K562 (cell line): ENCODE measurements around the gene FAM168B. TPM values are rescaled to one million over a fixed set of nuclear protein-coding genes. Genes with fewer than 3 reads are reported as not detected.
A peak's percentile ranks its signal among the peaks of the same experiment; 100 is the strongest.

Experiments used
- CHCHD3 ChIP-seq: fragments of 250-450 bp; sonication (Bioruptor Pico); IDR thresholded peaks from 2 replicates; pipeline ENCODE4 v2.1.2; 2022; ENCODE audit warnings: mild to moderate bottlenecking
- CHD4 ChIP-seq: fragments of 200-600 bp; sonication (generic); IDR thresholded peaks from 3 replicates; pipeline ENCODE4 v1.6.1; 2012; ENCODE audit warnings: low read depth, mild to moderate bottlenecking, mixed read lengths, low read length, inconsistent platforms; ENCODE audit not compliant: insufficient read depth, insufficient replicate concordance, poor library complexity, severe bottlenecking
- KAT2B ChIP-seq: IDR thresholded peaks from one replicate; pipeline ENCODE4 v1.6.1; 2012; ENCODE audit warnings: low read depth, mild to moderate bottlenecking, control low read depth, inconsistent platforms, low read length, moderate library complexity
- MED1 ChIP-seq: sonication (generic); formaldehyde crosslinking; IDR thresholded peaks from 2 replicates; pipeline ENCODE4 v1.8.1; 2023; ENCODE audit warnings: missing genetic modification reagents, borderline replicate concordance
- MEF2D ChIP-seq: conservative IDR thresholded peaks from 2 replicates; pipeline ENCODE4 v1.6.1; 2016; ENCODE audit warnings: low read depth, missing genetic modification characterization, missing compliant biosample characterization
- NFIC ChIP-seq: fragments of 450-650 bp; IDR thresholded peaks from 2 replicates; pipeline ENCODE4 v1.6.1; 2017; ENCODE audit warnings: mild to moderate bottlenecking, inconsistent platforms
- RBM17 ChIP-seq: fragments of 200-400 bp; formaldehyde crosslinking; IDR thresholded peaks from 2 replicates; pipeline ENCODE4 v1.6.1; 2017; ENCODE audit warnings: low read depth, mild to moderate bottlenecking, low read length, borderline replicate concordance
- SMAD1 ChIP-seq: fragments of 150-350 bp; IDR thresholded peaks from 2 replicates; pipeline ENCODE4 v1.6.1; 2014; ENCODE audit warnings: low read length, low read depth; ENCODE audit not compliant: partially characterized antibody
- SRSF7 ChIP-seq: fragments of 200-400 bp; formaldehyde crosslinking; optimal IDR thresholded peaks from 2 replicates; pipeline ENCODE3; 2017; ENCODE audit warnings: mild to moderate bottlenecking, low read depth, low read length
- STAT5B ChIP-seq: fragments of 250-450 bp; sonication (Bioruptor Pico); IDR thresholded peaks from 2 replicates; pipeline ENCODE4 v1.8.0; 2021; ENCODE audit warnings: mild to moderate bottlenecking, inconsistent platforms
- ZBTB7A ChIP-seq: IDR thresholded peaks from 2 replicates; pipeline ENCODE4 v1.6.1; 2011; ENCODE audit warnings: low read depth, mild to moderate bottlenecking, low read length, moderate library complexity, borderline replicate concordance; ENCODE audit not compliant: control insufficient read depth
- ZNF23 ChIP-seq: fragments of 250-450 bp; sonication (Bioruptor Pico); IDR thresholded peaks from 2 replicates; pipeline ENCODE4 v1.4.0; 2020; ENCODE audit warnings: mild to moderate bottlenecking
- polyA plus RNA-seq, 8 experiments: library from polyadenylated mRNA; depleted of rRNA in 4 of 8; stranded (reverse) in 5 of 8; unstranded in 3 of 8; fragments of >200 nt; fragmentation: Nextera tagmentation in 2 of 8; fragmentation: Illumina TruSeq in 1 of 8; extraction: Ambion mirVana in 2 of 8; extraction: Trizol in 1 of 8; gene quantifications; 2 replicates each; pipeline versions ENCODE4 v1.2.1 to v1.2.3, GENCODE V29; 2011 to 2014; ENCODE audit warnings: inconsistent platforms in 1 of 8, missing spikeins in 1 of 8
- total RNA-seq, 7 experiments: library from RNA; depleted of rRNA in 6 of 7; stranded (reverse); fragments of >200 nt in 6 of 7; fragmentation: Illumina TruSeq in 2 of 7; extraction: Trizol in 2 of 7; gene quantifications; 2 replicates each; pipeline versions ENCODE4 v1.2.1 to v1.2.3, GENCODE V29; 2011 to 2021; ENCODE audit warnings: low replicate concordance in 1 of 7
- TF ChIP-seq, protein P1 (sequence below): IDR thresholded peaks from 2 replicates; pipeline ENCODE4 v1.6.1; 2014; ENCODE audit warnings: antibody characterized with exemption
- TF ChIP-seq, protein P2 (sequence below): sonication (generic); formaldehyde crosslinking; IDR thresholded peaks from 2 replicates; pipeline ENCODE4 v1.8.1; 2023; ENCODE audit warnings: mild to moderate bottlenecking, missing genetic modification reagents
- TF ChIP-seq, protein P3 (sequence below): fragments of 150-350 bp; IDR thresholded peaks from 2 replicates; pipeline ENCODE4 v1.6.1; 2014; ENCODE audit warnings: low read depth, mild to moderate bottlenecking, low read length, borderline replicate concordance
- TF ChIP-seq, protein P4 (sequence below): sonication (generic); formaldehyde crosslinking; IDR thresholded peaks from 2 replicates; pipeline ENCODE4 v1.8.0; 2022; ENCODE audit warnings: missing genetic modification reagents, mild to moderate bottlenecking, borderline replicate concordance
- TF ChIP-seq, protein P5 (sequence below): fragments of 250-450 bp; sonication (Bioruptor Pico); IDR thresholded peaks from 2 replicates; pipeline ENCODE4 v1.4.0; 2020; ENCODE audit warnings: mild to moderate bottlenecking

Gene FAM168B
- total and polyA plus RNA-seq, 9 of the 15 experiments (the other 6 are each of a cell fraction or from before 2014, with no cell fraction given) = 3.3 to 76.0 (median 46.1) TPM

DNA sequence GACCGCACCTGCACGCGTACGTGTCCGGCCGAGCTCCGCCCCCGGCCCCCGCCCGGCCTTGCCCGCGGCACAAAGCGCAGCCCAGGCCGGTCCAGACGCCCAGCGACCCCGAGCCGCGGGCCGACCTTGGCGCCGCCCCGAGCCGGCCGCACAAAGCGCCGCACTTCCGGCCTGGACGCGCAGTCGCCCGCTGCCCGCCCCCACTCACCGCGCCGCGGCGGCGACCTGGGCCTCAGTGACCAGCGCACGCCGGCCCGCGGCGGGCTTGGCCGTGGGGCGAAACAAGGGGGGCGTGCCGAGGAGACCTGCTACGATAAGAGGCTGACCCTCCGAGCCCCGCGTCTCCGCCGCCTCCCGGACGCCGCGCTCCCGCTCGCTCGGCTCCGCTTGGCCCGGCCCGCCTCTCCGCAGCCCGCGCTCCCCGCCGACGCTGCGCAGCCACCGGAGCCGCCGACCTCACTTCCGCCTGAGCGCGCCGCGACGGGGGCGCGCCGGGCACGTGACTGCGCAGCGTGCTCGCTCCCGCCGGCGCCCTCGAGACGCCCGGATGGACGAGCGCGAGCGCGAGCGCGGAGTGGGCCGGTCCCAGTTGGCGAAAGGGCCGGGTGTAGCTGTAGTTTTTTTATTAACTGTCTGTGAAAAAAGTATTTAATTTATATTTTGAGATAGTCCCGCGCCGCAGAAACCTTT lies at the start of gene FAM168B (continued):
- no peak for TF ChIP-seq RBM17
- TF ChIP-seq, protein P1, sequence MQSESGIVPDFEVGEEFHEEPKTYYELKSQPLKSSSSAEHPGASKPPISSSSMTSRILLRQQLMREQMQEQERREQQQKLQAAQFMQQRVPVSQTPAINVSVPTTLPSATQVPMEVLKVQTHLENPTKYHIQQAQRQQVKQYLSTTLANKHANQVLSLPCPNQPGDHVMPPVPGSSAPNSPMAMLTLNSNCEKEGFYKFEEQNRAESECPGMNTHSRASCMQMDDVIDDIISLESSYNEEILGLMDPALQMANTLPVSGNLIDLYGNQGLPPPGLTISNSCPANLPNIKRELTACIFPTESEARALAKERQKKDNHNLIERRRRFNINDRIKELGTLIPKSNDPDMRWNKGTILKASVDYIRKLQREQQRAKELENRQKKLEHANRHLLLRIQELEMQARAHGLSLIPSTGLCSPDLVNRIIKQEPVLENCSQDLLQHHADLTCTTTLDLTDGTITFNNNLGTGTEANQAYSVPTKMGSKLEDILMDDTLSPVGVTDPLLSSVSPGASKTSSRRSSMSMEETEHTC = peak; percentile 82; the same call in 1 of the 2 replicates
- TF ChIP-seq CHCHD3 (CRISPR knock-in tag) = no peak
- TF ChIP-seq CHD4 = no peak
- peak; percentile 20 for TF ChIP-seq SMAD1
- TF ChIP-seq MED1 (CRISPR knock-in tag) = no peak
- TF ChIP-seq ZNF23 (CRISPR knock-in tag) = no peak
- no peak for TF ChIP-seq SRSF7
- TF ChIP-seq STAT5B (CRISPR knock-in tag) = no peak
- TF ChIP-seq NFIC = no peak
- TF ChIP-seq, protein P2, sequence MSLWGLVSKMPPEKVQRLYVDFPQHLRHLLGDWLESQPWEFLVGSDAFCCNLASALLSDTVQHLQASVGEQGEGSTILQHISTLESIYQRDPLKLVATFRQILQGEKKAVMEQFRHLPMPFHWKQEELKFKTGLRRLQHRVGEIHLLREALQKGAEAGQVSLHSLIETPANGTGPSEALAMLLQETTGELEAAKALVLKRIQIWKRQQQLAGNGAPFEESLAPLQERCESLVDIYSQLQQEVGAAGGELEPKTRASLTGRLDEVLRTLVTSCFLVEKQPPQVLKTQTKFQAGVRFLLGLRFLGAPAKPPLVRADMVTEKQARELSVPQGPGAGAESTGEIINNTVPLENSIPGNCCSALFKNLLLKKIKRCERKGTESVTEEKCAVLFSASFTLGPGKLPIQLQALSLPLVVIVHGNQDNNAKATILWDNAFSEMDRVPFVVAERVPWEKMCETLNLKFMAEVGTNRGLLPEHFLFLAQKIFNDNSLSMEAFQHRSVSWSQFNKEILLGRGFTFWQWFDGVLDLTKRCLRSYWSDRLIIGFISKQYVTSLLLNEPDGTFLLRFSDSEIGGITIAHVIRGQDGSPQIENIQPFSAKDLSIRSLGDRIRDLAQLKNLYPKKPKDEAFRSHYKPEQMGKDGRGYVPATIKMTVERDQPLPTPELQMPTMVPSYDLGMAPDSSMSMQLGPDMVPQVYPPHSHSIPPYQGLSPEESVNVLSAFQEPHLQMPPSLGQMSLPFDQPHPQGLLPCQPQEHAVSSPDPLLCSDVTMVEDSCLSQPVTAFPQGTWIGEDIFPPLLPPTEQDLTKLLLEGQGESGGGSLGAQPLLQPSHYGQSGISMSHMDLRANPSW (CRISPR knock-in tag) = no peak
- no peak for TF ChIP-seq MEF2D (tag)
- TF ChIP-seq, protein P3, sequence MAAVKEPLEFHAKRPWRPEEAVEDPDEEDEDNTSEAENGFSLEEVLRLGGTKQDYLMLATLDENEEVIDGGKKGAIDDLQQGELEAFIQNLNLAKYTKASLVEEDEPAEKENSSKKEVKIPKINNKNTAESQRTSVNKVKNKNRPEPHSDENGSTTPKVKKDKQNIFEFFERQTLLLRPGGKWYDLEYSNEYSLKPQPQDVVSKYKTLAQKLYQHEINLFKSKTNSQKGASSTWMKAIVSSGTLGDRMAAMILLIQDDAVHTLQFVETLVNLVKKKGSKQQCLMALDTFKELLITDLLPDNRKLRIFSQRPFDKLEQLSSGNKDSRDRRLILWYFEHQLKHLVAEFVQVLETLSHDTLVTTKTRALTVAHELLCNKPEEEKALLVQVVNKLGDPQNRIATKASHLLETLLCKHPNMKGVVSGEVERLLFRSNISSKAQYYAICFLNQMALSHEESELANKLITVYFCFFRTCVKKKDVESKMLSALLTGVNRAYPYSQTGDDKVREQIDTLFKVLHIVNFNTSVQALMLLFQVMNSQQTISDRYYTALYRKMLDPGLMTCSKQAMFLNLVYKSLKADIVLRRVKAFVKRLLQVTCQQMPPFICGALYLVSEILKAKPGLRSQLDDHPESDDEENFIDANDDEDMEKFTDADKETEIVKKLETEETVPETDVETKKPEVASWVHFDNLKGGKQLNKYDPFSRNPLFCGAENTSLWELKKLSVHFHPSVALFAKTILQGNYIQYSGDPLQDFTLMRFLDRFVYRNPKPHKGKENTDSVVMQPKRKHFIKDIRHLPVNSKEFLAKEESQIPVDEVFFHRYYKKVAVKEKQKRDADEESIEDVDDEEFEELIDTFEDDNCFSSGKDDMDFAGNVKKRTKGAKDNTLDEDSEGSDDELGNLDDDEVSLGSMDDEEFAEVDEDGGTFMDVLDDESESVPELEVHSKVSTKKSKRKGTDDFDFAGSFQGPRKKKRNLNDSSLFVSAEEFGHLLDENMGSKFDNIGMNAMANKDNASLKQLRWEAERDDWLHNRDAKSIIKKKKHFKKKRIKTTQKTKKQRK = no peak
- TF ChIP-seq, protein P4, sequence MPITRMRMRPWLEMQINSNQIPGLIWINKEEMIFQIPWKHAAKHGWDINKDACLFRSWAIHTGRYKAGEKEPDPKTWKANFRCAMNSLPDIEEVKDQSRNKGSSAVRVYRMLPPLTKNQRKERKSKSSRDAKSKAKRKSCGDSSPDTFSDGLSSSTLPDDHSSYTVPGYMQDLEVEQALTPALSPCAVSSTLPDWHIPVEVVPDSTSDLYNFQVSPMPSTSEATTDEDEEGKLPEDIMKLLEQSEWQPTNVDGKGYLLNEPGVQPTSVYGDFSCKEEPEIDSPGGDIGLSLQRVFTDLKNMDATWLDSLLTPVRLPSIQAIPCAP (CRISPR knock-in tag) = no peak
- TF ChIP-seq, protein P5, sequence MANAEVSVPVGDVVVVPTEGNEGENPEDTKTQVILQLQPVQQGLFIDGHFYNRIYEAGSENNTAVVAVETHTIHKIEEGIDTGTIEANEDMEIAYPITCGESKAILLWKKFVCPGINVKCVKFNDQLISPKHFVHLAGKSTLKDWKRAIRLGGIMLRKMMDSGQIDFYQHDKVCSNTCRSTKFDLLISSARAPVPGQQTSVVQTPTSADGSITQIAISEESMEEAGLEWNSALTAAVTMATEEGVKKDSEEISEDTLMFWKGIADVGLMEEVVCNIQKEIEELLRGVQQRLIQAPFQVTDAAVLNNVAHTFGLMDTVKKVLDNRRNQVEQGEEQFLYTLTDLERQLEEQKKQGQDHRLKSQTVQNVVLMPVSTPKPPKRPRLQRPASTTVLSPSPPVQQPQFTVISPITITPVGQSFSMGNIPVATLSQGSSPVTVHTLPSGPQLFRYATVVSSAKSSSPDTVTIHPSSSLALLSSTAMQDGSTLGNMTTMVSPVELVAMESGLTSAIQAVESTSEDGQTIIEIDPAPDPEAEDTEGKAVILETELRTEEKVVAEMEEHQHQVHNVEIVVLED (CRISPR knock-in tag) = peak; percentile 99
- peak; percentile 80; the same call in 1 of the 2 replicates for TF ChIP-seq ZBTB7A
- no peak for TF ChIP-seq KAT2B
